Measurements from ENCODE around the gene ARL14EPL.

ARL14EPL gene

GRCh38 chr5:116032094-116032517 is at the start of gene ARL14EPL:
ARL14EPL (plus strand) TSS chr5:116032472; CDS start chr5:116051466, 18,994 bp downstream.
- DNase-seq (ENCODE audit: low spot score) = peak; percentile 70

GRCh38 chr5:115983519-115983918 is 48.8 kb upstream of the ARL14EPL start:
- no peak for DNase-seq (ENCODE audit: low spot score)

- DNase-seq (ENCODE audit: low spot score) = peak; percentile 20
These were observed 46.2 kb upstream of the ARL14EPL start for GRCh38 chr5:115985802-115986757.

- no peak for DNase-seq (ENCODE audit: low spot score)
These were observed 44.3 kb upstream of the ARL14EPL start for GRCh38 chr5:115988002-115988401.

GRCh38 chr5:115992848-115993350 is 39.4 kb upstream of the ARL14EPL start:
- no peak for DNase-seq (ENCODE audit: low spot score)

GRCh38 chr5:115995351-115995750 is 36.9 kb upstream of the ARL14EPL start:
- DNase-seq (ENCODE audit: low spot score) = no peak

- DNase-seq (ENCODE audit: low spot score) = no peak
These were observed 30.0 kb upstream of the ARL14EPL start for GRCh38 chr5:116002116-116002906.

DNA sequence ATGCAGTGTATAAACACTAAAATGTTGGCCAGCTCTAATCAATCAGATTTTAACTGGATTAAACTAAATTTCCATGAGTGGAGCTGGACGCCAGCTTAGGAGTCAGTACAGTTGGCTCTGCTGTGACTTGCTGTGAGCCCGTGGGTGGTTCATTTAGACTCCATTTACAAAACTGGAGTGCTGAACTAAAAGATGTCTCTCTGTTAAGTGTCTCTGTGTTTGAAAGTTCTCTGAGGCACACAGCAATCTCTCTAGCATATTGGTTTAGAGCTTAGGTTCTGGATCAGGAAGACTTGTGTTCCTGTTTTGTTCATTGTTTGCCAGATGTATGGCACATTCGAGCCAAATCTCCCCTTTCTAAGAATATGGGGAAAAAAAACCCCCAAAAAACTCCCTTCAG is 28.0 kb upstream of the ARL14EPL start:
- DNase-seq (ENCODE audit: low spot score) = no peak

- no peak for DNase-seq (ENCODE audit: low spot score)
These were observed 22.5 kb upstream of the ARL14EPL start for GRCh38 chr5:116009806-116010205.

- no peak for DNase-seq (ENCODE audit: low spot score)
These were observed 21.2 kb upstream of the ARL14EPL start for GRCh38 chr5:116011046-116011445.

GRCh38 chr5:116013207-116013785 is 19.0 kb upstream of the ARL14EPL start:
- no peak for DNase-seq (ENCODE audit: low spot score)

GRCh38 chr5:116013936-116014335 is 18.3 kb upstream of the ARL14EPL start:
- DNase-seq (ENCODE audit: low spot score) = no peak

DNA sequence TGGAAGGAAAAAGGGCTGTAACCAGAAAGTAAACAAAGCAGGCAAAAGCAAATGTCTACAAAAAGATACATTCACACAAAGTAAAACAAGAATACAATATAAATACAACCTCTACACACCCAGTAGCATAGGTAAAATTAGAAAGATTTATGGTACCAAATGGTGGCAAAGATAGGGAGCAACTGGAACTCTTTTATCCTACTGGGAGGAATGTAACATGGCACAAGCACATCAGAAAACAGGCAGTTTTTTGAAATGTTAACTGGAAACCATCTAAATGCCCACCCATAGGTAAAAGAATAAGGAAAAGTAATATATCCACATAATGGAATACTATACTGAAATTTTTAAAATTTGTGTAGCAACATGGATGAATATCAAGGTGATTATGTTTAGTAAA is 8.7 kb upstream of the ARL14EPL start:
- no peak for DNase-seq (ENCODE audit: low spot score)

DNA sequence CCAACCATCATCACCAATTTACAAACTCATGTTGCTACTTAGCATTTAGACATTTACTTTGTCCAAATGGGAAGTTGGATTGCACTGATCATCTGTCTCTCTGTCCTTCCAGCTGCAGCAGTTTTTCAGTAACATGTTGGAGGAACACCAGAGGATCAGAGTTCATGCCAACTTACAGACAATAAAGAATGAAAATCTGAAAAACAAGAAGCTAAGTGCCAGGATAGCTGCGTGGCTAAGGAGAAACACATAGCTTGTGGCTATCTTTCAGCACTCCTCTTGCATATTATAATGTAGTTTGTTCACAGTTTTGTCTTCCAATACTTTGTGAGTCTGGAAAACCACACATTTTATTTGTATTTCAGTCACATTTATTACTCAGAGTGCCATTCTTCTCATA is 6.4 kb upstream of the ARL14EPL start:
- DNase-seq (ENCODE audit: low spot score) = no peak

GRCh38 chr5:116032991-116033390 is 719 bp downstream of the ARL14EPL start:
- no peak for DNase-seq (ENCODE audit: low spot score)

- no peak for DNase-seq (ENCODE audit: low spot score)
These were observed 2.9 kb downstream of the ARL14EPL start for GRCh38 chr5:116035123-116035522.

GRCh38 chr5:116037236-116037822 is 5.1 kb downstream of the ARL14EPL start:
- no peak for DNase-seq (ENCODE audit: low spot score)

GRCh38 chr5:116038817-116039216 is 6.5 kb downstream of the ARL14EPL start:
- DNase-seq (ENCODE audit: low spot score) = no peak

DNA sequence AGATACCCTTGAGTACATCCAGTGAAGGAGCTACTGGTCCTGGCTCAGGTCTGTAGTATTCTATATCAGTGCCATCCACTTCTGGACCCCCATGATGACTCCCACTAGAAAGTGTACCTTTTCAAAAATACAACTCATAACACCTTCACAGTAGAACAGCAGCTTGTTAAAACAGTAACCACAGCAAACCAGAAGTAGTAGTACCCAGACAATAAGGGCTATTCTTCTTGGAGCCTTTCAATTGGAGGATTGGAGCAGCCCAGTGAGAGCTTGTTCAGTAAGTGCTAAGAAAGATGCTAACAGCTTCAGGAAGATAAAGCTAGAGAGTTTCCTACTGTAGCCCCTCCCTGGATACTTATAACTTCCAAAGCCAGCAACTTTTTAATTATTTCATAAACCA is 10.1 kb downstream of the ARL14EPL start:
- DNase-seq (ENCODE audit: low spot score) = no peak

DNA sequence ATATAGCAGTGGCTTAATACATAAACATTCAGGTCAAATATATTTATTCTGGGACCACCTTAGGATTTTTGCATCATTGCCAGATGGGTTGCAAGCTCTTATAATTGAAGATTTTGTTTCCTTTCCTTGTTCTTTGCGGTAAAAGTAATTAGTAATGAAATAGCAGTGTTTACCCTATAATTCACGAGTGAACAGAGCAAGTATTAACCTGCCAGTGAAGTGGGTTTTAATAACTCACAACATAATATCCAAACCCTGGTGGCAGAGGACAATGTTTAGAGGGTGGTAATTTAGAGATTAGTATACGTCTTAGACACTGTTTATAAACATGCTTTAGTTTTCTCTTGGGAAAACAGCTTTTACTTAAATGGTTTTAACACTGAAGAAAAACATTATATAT is 11.8 kb downstream of the ARL14EPL start:
- DNase-seq (ENCODE audit: low spot score) = no peak

GRCh38 chr5:116045821-116046220 is 13.5 kb downstream of the ARL14EPL start:
- DNase-seq (ENCODE audit: low spot score) = no peak

DNA sequence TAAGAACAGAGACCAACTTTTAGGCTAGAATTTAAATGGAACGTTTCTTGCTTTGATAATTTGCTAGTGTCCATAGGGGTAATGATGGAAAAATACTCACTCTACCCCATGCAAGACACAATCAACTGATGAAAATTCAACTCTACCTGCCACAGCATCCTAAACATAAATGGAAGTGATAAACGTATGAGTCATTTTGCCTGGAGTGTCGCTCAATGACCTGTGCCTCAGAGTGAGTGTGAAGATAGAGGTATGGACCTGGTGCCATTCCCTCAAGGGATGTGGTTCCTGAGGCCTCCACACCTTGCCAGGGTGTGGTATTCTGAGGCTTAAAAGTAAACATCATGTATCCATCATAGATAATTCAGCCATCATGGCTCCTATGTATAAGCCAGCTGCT is 14.0 kb downstream of the ARL14EPL start:
- no peak for DNase-seq (ENCODE audit: low spot score)

All from AG08395 (cell line).